ENCODE results near the gene ZNF644. TPM values are rescaled to one million over a fixed set of nuclear protein-coding genes. Genes with fewer than 3 reads are reported as not detected.
A peak's percentile ranks its signal among the peaks of the same experiment; 100 is the strongest.

ZNF644 gene
- polyA plus RNA-seq, 3 donors = 7.0 to 22.2 (median 17.6) TPM

GRCh38 chr1:90970208-90970607, 51.6 kb downstream of the ZNF644 start:
- H3K27me3 Mint-ChIP-seq (ENCODE audit: low read depth in 3 of 3) = no peaks in the 10 kb centered on the region
- WGBS (ENCODE audit: insufficient coverage) = no CpG with 5 or more reads among the region's 1 CpG
- no peaks in the 10 kb centered on the region for H3K27me3 ChIP-seq (ENCODE audit: control insufficient read depth in 2 of 2, insufficient read depth in 2 of 2, low read length in 2 of 2)
- H3K27ac ChIP-seq (ENCODE audit: low read depth in 1 of 2, low read length in 2 of 2) = no peak overlapping the region
- no peak overlapping the region for H3K9ac ChIP-seq (ENCODE audit: insufficient read depth, low read length, poor library complexity, severe bottlenecking)
- peaks cover 22 to 39% of the 10 kb centered on the region in 2 donors for H3K36me3 Mint-ChIP-seq
- TF ChIP-seq, protein P1, sequence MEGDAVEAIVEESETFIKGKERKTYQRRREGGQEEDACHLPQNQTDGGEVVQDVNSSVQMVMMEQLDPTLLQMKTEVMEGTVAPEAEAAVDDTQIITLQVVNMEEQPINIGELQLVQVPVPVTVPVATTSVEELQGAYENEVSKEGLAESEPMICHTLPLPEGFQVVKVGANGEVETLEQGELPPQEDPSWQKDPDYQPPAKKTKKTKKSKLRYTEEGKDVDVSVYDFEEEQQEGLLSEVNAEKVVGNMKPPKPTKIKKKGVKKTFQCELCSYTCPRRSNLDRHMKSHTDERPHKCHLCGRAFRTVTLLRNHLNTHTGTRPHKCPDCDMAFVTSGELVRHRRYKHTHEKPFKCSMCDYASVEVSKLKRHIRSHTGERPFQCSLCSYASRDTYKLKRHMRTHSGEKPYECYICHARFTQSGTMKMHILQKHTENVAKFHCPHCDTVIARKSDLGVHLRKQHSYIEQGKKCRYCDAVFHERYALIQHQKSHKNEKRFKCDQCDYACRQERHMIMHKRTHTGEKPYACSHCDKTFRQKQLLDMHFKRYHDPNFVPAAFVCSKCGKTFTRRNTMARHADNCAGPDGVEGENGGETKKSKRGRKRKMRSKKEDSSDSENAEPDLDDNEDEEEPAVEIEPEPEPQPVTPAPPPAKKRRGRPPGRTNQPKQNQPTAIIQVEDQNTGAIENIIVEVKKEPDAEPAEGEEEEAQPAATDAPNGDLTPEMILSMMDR (IDR thresholded peaks at IDR 0.05) = no peak
- peaks cover 3 to 27% of the 10 kb centered on the region in 2 donors for H3K36me3 ChIP-seq (replicated peaks in 1 of 2; ENCODE audit: control insufficient read depth in 1 of 2, insufficient read depth in 2 of 2, low read length in 2 of 2)
- peaks cover 2% of the 10 kb centered on the region for H3K4me1 Mint-ChIP-seq
- no peak overlapping the region for H3K4me3 ChIP-seq (replicated peaks in 1 of 3; ENCODE audit: low read depth in 2 of 3, low read length in 3 of 3)
- H4K20me1 ChIP-seq (ENCODE audit: insufficient read depth, low read length) = peaks cover 72% of the 10 kb centered on the region
- no peaks in the 10 kb centered on the region for H3K4me1 ChIP-seq (ENCODE audit: control insufficient read depth in 1 of 2, insufficient read depth in 2 of 2, low read length in 2 of 2)
- H3K79me2 ChIP-seq (ENCODE audit: insufficient read depth, low read length) = peaks cover 67% of the 10 kb centered on the region
- H3K9me3 Mint-ChIP-seq = no peaks in the 10 kb centered on the region
- H3K4me3 Mint-ChIP-seq = no peak overlapping the region
- H3K9me3 ChIP-seq (replicated peaks in 1 of 2; ENCODE audit: control insufficient read depth in 1 of 2, insufficient read depth in 1 of 2, low read length in 2 of 2) = no peaks in the 10 kb centered on the region
- intact Hi-C loops (cut with micrococcal nuclease) = no loop called here
- no peak overlapping the region for H3K4me2 ChIP-seq (replicated peaks; ENCODE audit: extremely low read depth, low read length, poor library complexity, severe bottlenecking)
- H3K27ac Mint-ChIP-seq = no peak overlapping the region
- no peak for DNase-seq
- no peak overlapping the region for H2AFZ ChIP-seq (ENCODE audit: insufficient read depth, low read depth, low read length, poor library complexity, severe bottlenecking)

DNA sequence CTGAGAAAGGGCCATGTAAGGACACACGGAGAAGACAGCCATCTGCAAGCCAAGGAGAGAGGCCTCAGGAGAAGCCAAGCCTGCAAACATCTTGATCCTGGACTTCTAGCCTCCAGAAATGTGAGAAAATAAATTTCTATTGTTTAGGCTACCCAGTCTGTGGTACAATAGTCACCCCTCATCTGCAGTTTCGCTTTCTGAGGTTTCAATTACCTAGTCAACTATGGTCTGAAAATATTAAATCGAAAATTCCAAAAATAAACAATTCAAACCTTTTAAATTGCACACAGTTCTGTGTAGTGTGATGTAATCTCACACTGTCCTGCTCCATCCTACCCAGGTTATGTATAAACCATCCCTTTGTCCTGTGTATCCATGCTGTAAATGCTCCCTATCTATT, 52.6 kb downstream of the ZNF644 start:
- Histone ChIP-seq H3K4me3 (replicated peaks in 1 of 3; ENCODE audit: low read depth in 2 of 3, low read length in 3 of 3) (no peak overlapping the region), H3K79me2 (ENCODE audit: insufficient read depth, low read length) (peaks cover 63% of the 10 kb centered on the region), H3K27ac (ENCODE audit: low read depth in 1 of 2, low read length in 2 of 2) (no peak overlapping the region), H4K20me1 (ENCODE audit: insufficient read depth, low read length) (peaks cover 70% of the 10 kb centered on the region), H3K9me3 (replicated peaks in 1 of 2; ENCODE audit: control insufficient read depth in 1 of 2, insufficient read depth in 1 of 2, low read length in 2 of 2) (no peaks in the 10 kb centered on the region), H2AFZ (ENCODE audit: insufficient read depth, low read depth, low read length, poor library complexity, severe bottlenecking) (no peak overlapping the region), H3K4me1 (ENCODE audit: control insufficient read depth in 1 of 2, insufficient read depth in 2 of 2, low read length in 2 of 2) (no peaks in the 10 kb centered on the region), H3K36me3 (replicated peaks in 1 of 2; ENCODE audit: control insufficient read depth in 1 of 2, insufficient read depth in 2 of 2, low read length in 2 of 2) (peaks cover 3 to 27% of the 10 kb centered on the region in 2 donors), H3K9ac (ENCODE audit: insufficient read depth, low read length, poor library complexity, severe bottlenecking) (no peak overlapping the region), H3K4me2 (replicated peaks; ENCODE audit: extremely low read depth, low read length, poor library complexity, severe bottlenecking) (no peak overlapping the region), H3K27me3 (ENCODE audit: control insufficient read depth in 2 of 2, insufficient read depth in 2 of 2, low read length in 2 of 2) (no peaks in the 10 kb centered on the region)
- TF ChIP-seq, protein P1 (IDR thresholded peaks at IDR 0.05) = no peak
- no peak overlapping the region for H3K4me3 Mint-ChIP-seq
- H3K27me3 Mint-ChIP-seq (ENCODE audit: low read depth in 3 of 3) = no peaks in the 10 kb centered on the region
- H3K36me3 Mint-ChIP-seq = peaks cover 21 to 38% of the 10 kb centered on the region in 2 donors
- peak overlapping the region in 1 of 7 donors; percentile 44 for H3K27ac Mint-ChIP-seq
- no peak for DNase-seq
- H3K9me3 Mint-ChIP-seq = no peaks in the 10 kb centered on the region
- no peaks in the 10 kb centered on the region for H3K4me1 Mint-ChIP-seq
- WGBS (ENCODE audit: insufficient coverage) = 100% methylated on average over 1 of the region's 3 CpGs
- intact Hi-C loops (cut with micrococcal nuclease) = no loop called here

Measured in CD14-positive monocyte (primary cell).